C4-2B (cell line): ENCODE measurements around the gene SIKE1.
A peak's percentile ranks its signal among the peaks of the same experiment; 100 is the strongest.
"Not testable (repeated sequence)": the region's sequence is repeated elsewhere in the genome, so short reads cannot be mapped to it uniquely, and the experiment has no call there.

Experiments used
- H3K27ac ChIP-seq: fragments of 450-650 bp; 2 replicates; pipeline ENCODE4 v1.5.1; 2017
- CTCF ChIP-seq: fragments of 450-650 bp; conservative IDR thresholded peaks from 2 replicates; pipeline ENCODE4 v1.5.1; 2017; ENCODE audit warnings: mild to moderate bottlenecking
- ZFX ChIP-seq: fragments of 450-650 bp; IDR thresholded peaks from 2 replicates; pipeline ENCODE4 v1.6.1; 2017

The SIKE1 gene

GRCh38 chr1:114780344-114781226 lies at the start of gene SIKE1:
TSS of gene SIKE1 (minus strand) at chr1:114780685. CDS start at chr1:114780607, 78 bp downstream.
- peak within 1 kb of the TSS; percentile 85 for H3K27ac ChIP-seq

GRCh38 chr1:114830075-114830474 lies 49.6 kb upstream of the SIKE1 start:
- not testable (repeated sequence) for H3K27ac ChIP-seq

More at GRCh38 chr1:114780344-114781226, at the start of gene SIKE1:
- TF ChIP-seq ZFX (no peak), CTCF (no peak; the same call in 1 of the 2 replicates)

- H3K27ac ChIP-seq: no peak overlapping the region; the same call in 1 of the 2 replicates
- no peak for TF ChIP-seq CTCF
- no peak for TF ChIP-seq ZFX
These were observed 47.8 kb upstream of the SIKE1 start for GRCh38 chr1:114828251-114828650.

GRCh38 chr1:114821978-114822377 lies 41.5 kb upstream of the SIKE1 start:
- H3K27ac ChIP-seq: no peak overlapping the region
- TF ChIP-seq CTCF (no peak), ZFX (no peak)

GRCh38 chr1:114820392-114820791 lies 39.9 kb upstream of the SIKE1 start:
- TF ChIP-seq ZFX: no peak
- TF ChIP-seq CTCF: no peak

GRCh38 chr1:114819869-114820268 lies 39.4 kb upstream of the SIKE1 start:
- H3K27ac ChIP-seq: no peak overlapping the region
- TF ChIP-seq ZFX (no peak), CTCF (no peak)

More at GRCh38 chr1:114820392-114820791, 39.9 kb upstream of the SIKE1 start:
- no peak overlapping the region for H3K27ac ChIP-seq

GRCh38 chr1:114804449-114804848 lies 24.0 kb upstream of the SIKE1 start:
- H3K27ac ChIP-seq: not testable (repeated sequence)

GRCh38 chr1:114803001-114803400 lies 22.5 kb upstream of the SIKE1 start:
- TF ChIP-seq CTCF (no peak), ZFX (no peak)
- H3K27ac ChIP-seq: no peak overlapping the region
